Cardiac muscle cell (in vitro differentiated cells and primary cell): Measurements from ENCODE around the gene OBSCN. TPM values are rescaled to one million over a fixed set of nuclear protein-coding genes. Genes with fewer than 3 reads are reported as not detected.
"Not testable (repeated sequence)": the region's sequence is repeated elsewhere in the genome, so short reads cannot be mapped to it uniquely, and the experiment has no call there.

Experiments
- DNase-seq, 2 donors: peaks; one replicate each; pipeline versions ENCODE4 v3.0.0 to v3.0.0-alpha.2; 2010 to 2017; ENCODE audit warnings: low read depth in 1 of 2, low spot score in 1 of 2
- H3K27ac ChIP-seq: fragments of 200-600 bp; sonication (generic); 2 replicates; pipeline ENCODE4 v1.5.1; 2016
- H3K27me3 ChIP-seq: fragments of 200-600 bp; sonication (generic); 2 replicates; pipeline ENCODE4 v1.6.0; 2016; ENCODE audit warnings: control low read depth
- H3K36me3 ChIP-seq: fragments of 200-600 bp; sonication (generic); 2 replicates; pipeline ENCODE4 v1.5.1; 2016; ENCODE audit warnings: control low read depth
- H3K4me1 ChIP-seq: fragments of 200-600 bp; sonication (generic); 2 replicates; pipeline ENCODE4 v1.8.1; 2017; ENCODE audit warnings: low read depth, mild to moderate bottlenecking, mixed run types
- H3K4me3 ChIP-seq: fragments of 200-600 bp; sonication (generic); 2 replicates; pipeline ENCODE4 v1.5.1; 2016; ENCODE audit warnings: mild to moderate bottlenecking
- H3K9me3 ChIP-seq: fragments of 200-600 bp; sonication (generic); 2 replicates; pipeline ENCODE4 v1.5.1; 2017; ENCODE audit warnings: low read depth, mild to moderate bottlenecking, control low read depth
- polyA plus RNA-seq: library from polyadenylated mRNA; unstranded; fragments of >200 nt; fragmentation: Nextera tagmentation; extraction: Ambion mirVana; gene quantifications from 2 replicates; pipeline ENCODE4 v1.2.1, GENCODE V29; 2016
- total RNA-seq: library from RNA; depleted of rRNA; stranded (reverse); fragments of >200 nt; gene quantifications from 2 replicates; pipeline ENCODE4 v1.2.3, GENCODE V29; 2016
- TF ChIP-seq, protein P1 (sequence below): IDR thresholded peaks from 2 replicates; pipeline ENCODE4 v1.5.1; 2012; ENCODE audit warnings: low read depth, mild to moderate bottlenecking, low read length

Gene OBSCN
- total and polyA plus RNA-seq, 2 experiments from 2014 or later = 87.1 to 390 TPM

DNA sequence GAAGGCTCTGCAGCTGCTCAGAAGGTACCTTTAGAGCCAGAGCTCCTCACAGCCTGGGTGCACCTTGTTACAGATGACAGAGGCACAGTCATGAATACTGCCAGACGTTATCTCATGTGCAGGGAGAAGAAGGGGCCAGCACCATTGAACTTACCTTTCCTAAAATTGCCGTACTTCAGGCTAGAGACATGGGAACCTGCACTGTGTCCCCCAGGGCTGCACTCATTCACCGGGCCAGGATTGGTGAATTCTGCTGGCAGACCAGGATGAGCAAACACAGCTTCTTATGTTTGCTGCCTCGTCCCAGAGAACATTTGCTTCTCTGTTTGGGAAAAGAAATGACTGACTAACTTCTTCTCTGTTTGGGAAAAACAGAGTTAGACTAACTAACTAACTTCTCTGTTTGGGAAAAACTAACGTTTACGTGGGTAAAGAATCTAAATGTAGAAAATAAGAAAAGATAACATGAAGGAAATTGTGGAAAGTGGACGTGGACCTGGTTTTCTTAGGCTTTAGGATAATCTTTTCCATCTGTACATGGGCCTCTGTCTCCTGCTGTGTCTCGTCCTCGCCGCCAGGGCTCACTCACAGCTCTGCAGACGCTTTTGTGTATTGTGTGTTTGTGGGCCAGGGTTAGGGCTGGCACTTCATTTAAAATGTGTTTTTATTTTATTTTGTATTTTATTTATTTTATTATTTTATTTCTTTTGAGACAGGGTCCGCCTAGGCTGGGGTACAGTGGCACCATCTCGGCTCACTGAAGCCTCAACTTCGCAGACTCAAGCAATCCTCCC is 9.9 kb downstream of the OBSCN start:
- no peaks in the 10 kb centered on the region for H3K9me3 ChIP-seq
- H3K36me3 ChIP-seq = peaks cover 67% of the 10 kb centered on the region
- H3K27me3 ChIP-seq = no peaks in the 10 kb centered on the region
- no peak overlapping the region for H3K27ac ChIP-seq
- DNase-seq = no peak
- H3K4me1 ChIP-seq = peaks cover under 1% of the 10 kb centered on the region
- TF ChIP-seq, protein P1, sequence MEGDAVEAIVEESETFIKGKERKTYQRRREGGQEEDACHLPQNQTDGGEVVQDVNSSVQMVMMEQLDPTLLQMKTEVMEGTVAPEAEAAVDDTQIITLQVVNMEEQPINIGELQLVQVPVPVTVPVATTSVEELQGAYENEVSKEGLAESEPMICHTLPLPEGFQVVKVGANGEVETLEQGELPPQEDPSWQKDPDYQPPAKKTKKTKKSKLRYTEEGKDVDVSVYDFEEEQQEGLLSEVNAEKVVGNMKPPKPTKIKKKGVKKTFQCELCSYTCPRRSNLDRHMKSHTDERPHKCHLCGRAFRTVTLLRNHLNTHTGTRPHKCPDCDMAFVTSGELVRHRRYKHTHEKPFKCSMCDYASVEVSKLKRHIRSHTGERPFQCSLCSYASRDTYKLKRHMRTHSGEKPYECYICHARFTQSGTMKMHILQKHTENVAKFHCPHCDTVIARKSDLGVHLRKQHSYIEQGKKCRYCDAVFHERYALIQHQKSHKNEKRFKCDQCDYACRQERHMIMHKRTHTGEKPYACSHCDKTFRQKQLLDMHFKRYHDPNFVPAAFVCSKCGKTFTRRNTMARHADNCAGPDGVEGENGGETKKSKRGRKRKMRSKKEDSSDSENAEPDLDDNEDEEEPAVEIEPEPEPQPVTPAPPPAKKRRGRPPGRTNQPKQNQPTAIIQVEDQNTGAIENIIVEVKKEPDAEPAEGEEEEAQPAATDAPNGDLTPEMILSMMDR = no peak
- H3K4me3 ChIP-seq = no peak overlapping the region

DNA sequence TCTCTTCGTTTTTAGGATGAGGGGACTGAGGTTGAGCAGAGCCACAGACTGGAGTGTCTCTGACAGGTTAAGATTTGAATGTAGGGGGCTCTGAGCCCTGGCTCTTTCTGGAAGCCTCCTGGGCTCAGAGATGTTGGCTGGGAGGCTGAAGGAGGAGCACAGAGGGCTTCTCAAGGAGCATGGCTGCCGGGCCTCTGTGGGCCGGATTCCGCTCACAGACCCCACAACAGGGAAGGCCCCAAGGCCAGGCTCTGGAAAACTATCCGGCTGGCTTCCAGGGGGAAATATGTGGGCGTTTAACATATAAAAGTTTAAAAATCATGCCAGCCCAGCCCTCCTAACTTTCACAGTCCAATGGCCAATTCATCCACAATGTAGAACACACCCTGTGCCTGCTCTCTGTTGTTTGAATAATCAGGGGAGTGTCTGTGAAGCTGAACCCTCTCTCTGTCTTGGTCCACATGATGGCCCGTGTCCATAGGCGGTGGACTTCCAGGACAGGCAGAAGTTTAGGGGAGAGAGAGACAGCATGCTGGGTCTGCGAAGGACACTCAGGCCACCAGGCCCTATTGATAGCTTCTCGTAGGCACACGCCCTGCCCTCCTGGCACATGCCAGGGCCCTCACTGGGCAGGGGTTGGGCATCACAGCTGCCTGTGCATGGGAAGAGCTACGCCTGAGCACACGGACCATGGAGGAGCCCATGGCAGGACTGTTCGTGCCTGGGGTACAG is 10.8 kb downstream of the OBSCN start:
- Histone ChIP-seq H3K27me3 (no peaks in the 10 kb centered on the region), H3K36me3 (peaks cover 68% of the 10 kb centered on the region), H3K9me3 (no peaks in the 10 kb centered on the region), H3K4me1 (no peaks in the 10 kb centered on the region), H3K4me3 (no peak overlapping the region), H3K27ac (no peak overlapping the region)
- TF ChIP-seq, protein P1 = no peak
- no peak for DNase-seq

DNA sequence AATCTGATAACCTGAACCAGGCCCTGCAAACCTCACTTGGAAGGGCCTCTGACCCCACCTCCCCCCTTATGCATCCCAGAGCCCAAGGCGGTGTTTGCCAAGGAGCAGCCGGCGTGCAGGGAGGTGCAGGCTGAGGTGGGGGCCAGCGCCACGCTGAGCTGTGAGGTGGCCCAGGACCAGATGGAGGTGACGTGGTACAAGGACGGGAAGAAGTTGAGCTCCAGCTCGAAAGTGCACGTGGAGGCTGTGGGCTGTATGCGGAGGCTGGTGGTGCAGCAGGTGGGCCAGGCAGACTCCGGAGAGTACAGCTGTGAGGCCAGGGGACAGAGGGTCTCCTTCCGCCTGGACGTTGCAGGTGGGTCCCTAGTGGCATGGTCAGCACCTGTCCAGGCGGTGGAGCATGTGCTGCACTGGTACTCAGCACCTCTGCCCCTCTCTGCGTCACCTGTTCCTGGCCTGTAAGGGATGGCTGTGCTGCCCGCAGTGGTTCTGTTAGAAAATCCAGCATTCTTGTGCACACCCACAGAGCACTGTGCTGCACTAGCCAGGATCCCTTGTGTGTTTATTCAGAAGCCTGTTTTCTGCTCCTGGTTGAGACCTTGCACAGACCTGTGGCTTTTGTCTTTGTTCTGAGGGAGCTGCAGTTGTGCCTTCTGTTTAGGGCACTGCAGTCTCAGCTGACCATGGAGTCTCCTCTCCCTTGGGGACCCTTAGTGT is 11.6 kb downstream of the OBSCN start:
- DNase-seq = no peak
- no peaks in the 10 kb centered on the region for H3K4me1 ChIP-seq
- no peak overlapping the region for H3K4me3 ChIP-seq
- TF ChIP-seq, protein P1 = no peak
- H3K9me3 ChIP-seq = no peaks in the 10 kb centered on the region
- H3K36me3 ChIP-seq = peaks cover 67% of the 10 kb centered on the region
- no peaks in the 10 kb centered on the region for H3K27me3 ChIP-seq
- no peak overlapping the region for H3K27ac ChIP-seq

DNA sequence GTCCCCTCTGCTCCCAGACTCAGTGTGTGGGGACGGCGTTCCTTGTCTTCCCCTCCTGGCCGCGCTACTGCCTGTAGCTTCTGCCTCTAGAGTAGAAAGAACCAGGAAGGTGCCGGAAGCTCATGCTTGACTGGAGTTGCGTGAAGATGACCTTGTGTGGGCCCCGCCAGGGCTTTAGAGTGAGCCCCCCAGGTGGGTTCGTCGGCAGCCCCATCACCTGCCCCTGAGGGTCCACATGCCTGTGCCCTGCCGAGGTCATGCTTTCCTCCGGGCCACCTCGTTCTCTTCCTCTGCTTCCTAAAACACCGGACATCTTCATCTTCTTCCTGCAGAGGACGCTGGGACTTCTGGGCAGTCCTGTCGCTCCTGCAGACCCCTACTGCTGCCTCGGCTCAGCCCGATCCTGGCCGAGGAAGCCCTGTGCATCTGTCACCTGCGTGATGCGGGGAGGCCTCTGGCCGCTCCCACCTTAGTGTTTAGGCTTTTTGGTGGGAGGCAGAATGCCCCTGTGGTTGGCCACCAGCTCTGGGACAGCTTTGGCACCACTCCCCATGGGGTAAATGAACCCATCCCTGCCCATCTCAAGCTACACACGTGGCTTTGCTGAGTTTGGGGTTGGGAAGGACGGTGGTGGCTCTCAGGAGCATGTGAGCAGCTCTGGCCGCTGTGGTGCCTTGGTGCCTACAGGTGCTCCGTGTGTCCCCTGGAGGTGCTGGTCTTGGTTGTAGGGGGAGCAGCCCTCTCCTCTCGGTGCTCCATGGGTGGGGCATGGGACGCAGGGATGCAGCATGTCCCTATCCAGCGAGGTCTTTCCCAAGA is 12.3 kb downstream of the OBSCN start:
- Histone ChIP-seq H3K27ac (no peak overlapping the region), H3K9me3 (no peaks in the 10 kb centered on the region), H3K4me1 (no peaks in the 10 kb centered on the region), H3K36me3 (peaks cover 67% of the 10 kb centered on the region), H3K4me3 (no peak overlapping the region), H3K27me3 (no peaks in the 10 kb centered on the region)
- TF ChIP-seq, protein P1 = no peak
- no peak for DNase-seq

DNA sequence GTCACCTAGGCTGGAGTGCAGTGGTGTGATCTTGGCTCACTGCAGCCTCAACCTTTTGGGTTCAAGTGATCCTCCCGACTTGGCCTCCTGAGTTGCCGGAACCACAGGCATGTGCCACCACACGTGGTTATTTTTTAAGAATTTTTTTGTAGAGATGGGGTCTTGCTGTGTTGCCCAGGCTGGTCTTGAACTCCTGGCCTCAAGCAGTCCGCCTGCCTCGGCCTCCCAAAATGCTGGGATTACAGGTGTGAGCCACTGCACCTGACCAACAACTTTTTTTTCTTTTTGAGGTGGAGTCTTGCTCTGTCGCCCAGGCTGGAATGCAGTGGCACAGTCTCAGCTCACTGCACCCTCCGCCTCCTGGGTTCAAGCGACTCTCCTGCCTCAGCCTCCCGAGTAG is 13.3 kb downstream of the OBSCN start:
- peaks cover 69% of the 10 kb centered on the region for H3K36me3 ChIP-seq
- not testable (repeated sequence) for H3K4me3 ChIP-seq, H3K27me3 ChIP-seq, H3K9me3 ChIP-seq, H3K27ac ChIP-seq, DNase-seq, H3K4me1 ChIP-seq
